ENCODE measurements around the gene FOXP3.

FOXP3 gene

DNA sequence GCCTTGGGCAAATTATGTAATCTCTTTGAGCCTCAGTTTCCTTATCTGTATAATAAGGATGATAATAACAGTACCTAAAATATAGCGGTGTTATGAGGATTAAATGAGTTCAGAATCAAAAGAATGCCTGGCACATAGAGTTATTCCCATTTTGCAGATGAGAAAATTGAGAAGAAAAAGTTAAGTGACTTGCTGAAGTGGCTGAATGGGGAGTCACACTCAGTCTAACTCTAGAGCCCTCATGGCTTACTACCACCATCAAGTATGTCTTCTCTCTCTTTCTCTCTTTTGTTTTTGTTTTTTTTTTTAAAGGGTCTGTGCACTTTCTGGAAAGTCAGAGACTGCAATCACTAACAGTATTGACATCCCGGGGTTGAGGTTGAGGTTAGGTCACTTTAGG, 32.0 kb downstream of the FOXP3 start:
- TF ChIP-seq, protein P1, sequence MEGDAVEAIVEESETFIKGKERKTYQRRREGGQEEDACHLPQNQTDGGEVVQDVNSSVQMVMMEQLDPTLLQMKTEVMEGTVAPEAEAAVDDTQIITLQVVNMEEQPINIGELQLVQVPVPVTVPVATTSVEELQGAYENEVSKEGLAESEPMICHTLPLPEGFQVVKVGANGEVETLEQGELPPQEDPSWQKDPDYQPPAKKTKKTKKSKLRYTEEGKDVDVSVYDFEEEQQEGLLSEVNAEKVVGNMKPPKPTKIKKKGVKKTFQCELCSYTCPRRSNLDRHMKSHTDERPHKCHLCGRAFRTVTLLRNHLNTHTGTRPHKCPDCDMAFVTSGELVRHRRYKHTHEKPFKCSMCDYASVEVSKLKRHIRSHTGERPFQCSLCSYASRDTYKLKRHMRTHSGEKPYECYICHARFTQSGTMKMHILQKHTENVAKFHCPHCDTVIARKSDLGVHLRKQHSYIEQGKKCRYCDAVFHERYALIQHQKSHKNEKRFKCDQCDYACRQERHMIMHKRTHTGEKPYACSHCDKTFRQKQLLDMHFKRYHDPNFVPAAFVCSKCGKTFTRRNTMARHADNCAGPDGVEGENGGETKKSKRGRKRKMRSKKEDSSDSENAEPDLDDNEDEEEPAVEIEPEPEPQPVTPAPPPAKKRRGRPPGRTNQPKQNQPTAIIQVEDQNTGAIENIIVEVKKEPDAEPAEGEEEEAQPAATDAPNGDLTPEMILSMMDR (IDR thresholded peaks at IDR 0.05): no peak

DNA sequence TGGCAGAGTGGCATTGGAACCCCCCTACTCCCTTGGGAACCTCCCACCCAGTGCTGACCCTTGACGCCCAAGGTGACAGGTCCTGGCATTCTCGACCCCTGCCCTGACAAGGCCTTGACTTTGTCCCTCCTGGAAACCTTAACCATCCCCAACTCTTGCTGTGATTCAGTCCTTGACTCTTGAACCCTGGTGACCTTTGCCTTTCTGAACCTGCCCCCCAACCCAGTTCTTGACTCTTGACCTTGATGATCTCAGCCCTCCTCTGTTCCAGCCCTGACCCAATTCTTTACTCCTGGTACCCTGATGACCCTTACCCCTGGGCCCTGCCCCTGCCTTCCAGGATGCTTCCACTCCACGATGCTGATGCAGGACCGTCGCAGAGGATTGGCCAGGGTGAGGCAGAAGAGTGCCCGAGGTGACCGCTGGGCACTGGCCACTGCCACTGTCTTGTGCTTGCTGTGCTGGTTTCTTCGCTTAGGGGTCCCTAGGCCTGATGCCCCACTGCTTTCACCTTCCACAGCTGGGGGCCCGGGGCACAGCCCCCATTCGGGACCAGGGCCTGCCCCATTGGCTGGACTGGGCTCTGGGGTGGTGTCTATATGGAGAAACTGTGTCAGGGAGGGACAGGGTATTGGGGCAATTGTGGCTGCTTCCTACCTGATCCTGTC, 33.0 kb downstream of the FOXP3 start:
- TF ChIP-seq, protein P1 (IDR thresholded peaks at IDR 0.05): no peak

GRCh38 chrX:49230500-49231232, 33.8 kb downstream of the FOXP3 start:
- TF ChIP-seq, protein P1 (IDR thresholded peaks at IDR 0.05): no peak

GRCh38 chrX:49228185-49228584, 36.3 kb downstream of the FOXP3 start:
- TF ChIP-seq, protein P1 (IDR thresholded peaks at IDR 0.05): no peak

- TF ChIP-seq, protein P1 (IDR thresholded peaks at IDR 0.05): no peak
Observed at GRCh38 chrX:49227726-49228125, 36.8 kb downstream of the FOXP3 start.

GRCh38 chrX:49226946-49227345, 37.6 kb downstream of the FOXP3 start:
- TF ChIP-seq, protein P1 (IDR thresholded peaks at IDR 0.05): no peak

DNA sequence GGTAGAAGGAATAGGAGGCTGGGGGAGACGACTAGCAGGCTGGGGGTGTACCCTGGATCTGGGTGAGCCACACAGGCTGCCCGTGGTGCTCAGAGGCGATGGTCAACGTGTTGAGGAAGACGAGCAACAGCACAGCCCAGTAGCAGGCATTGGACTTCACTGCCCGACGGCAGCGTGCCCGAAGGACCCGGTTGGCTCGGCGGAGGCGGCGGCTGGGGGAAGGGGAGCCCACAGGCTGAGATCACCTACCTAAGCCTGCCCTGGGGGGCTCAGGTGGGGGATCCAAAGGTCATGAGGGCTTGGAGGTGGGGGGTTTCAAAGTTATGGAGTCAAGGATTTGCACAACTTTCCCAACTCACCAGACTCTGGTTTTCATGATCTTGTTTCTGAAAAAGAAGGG, 38.7 kb downstream of the FOXP3 start:
- TF ChIP-seq, protein P1 (IDR thresholded peaks at IDR 0.05): no peak
